Activated naive CD4-positive, alpha-beta T cell treated with anti-CD3 and anti-CD28 coated beads, Interleukin-2, amount 10 ng/mL, durations not matched to agents 7 days and 5 days (primary cell): Measurements from ENCODE around the gene LAPTM4A.

Source experiments
- CTCF ChIA-PET: fragments of 350-600 bp; sonication (Branson Sonifier 250); formaldehyde crosslinking; loops from one replicate; lab custom pipeline; 2021; ENCODE audit warnings: antibody characterized with exemption; lab: Charles Lee
- DNase-seq: peaks from one replicate; pipeline ENCODE4 v3.0.0-alpha.2; 2020
- H3K27ac Mint-ChIP-seq: one replicate; pipeline ENCODE4 v1.8.0; 2021; ENCODE audit warnings: mild to moderate bottlenecking, moderate library complexity, mixed read lengths
- H3K27me3 Mint-ChIP-seq: one replicate; pipeline ENCODE4 v1.8.0; 2021; ENCODE audit warnings: mild to moderate bottlenecking, mixed read lengths
- H3K36me3 Mint-ChIP-seq: one replicate; pipeline ENCODE4 v1.8.0; 2021; ENCODE audit warnings: mixed read lengths
- H3K4me1 Mint-ChIP-seq: one replicate; pipeline ENCODE4 v1.8.0; 2021; ENCODE audit warnings: mixed read lengths
- H3K4me3 Mint-ChIP-seq: one replicate; pipeline ENCODE4 v1.8.0; 2021; ENCODE audit warnings: mild to moderate bottlenecking, moderate library complexity, mixed read lengths
- H3K9me3 Mint-ChIP-seq: one replicate; pipeline ENCODE4 v1.8.0; 2021; ENCODE audit warnings: mixed read lengths

LAPTM4A gene

GRCh38 chr2:20012282-20013125, 38.9 kb downstream of the LAPTM4A start, which contains the start of gene MATN3:
MATN3 (minus strand) TSS chr2:20012668; CDS start chr2:20012631, 37 bp downstream.
- H3K36me3 Mint-ChIP-seq = no peaks in the 10 kb centered on the region
- CTCF ChIA-PET = interaction anchor here (0.9 kb wide), 1 partner anchor 93 kb away, joined by 3 read pairs; no protein-coding TSS in a partner anchor
- H3K27me3 Mint-ChIP-seq = peaks cover 61% of the 10 kb centered on the region
- H3K4me3 Mint-ChIP-seq = peak within 1 kb of the TSS; percentile 55
- DNase-seq = peak; percentile 23
- no peaks in the 10 kb centered on the region for H3K9me3 Mint-ChIP-seq
- H3K4me1 Mint-ChIP-seq = peaks cover 12% of the 10 kb centered on the region
- no peak within 1 kb of the TSS for H3K27ac Mint-ChIP-seq

- Mint-ChIP-seq H3K9me3 (no peaks in the 10 kb centered on the region), H3K4me3 (peak overlapping the region; percentile 6), H3K36me3 (no peaks in the 10 kb centered on the region), H3K4me1 (peaks cover 12% of the 10 kb centered on the region), H3K27ac (no peak overlapping the region), H3K27me3 (peaks cover 63% of the 10 kb centered on the region)
- CTCF ChIA-PET = interaction anchor here (0.9 kb wide), 1 partner anchor 94 kb away, joined by 3 read pairs; no protein-coding TSS in a partner anchor
- DNase-seq = no peak
These were observed 39.5 kb downstream of the LAPTM4A start for GRCh38 chr2:20012032-20012281.

- H3K4me3 Mint-ChIP-seq = peak overlapping the region; percentile 6
- peaks cover 12% of the 10 kb centered on the region for H3K4me1 Mint-ChIP-seq
- no peak for DNase-seq
- no peaks in the 10 kb centered on the region for H3K9me3 Mint-ChIP-seq
- no peaks in the 10 kb centered on the region for H3K36me3 Mint-ChIP-seq
- H3K27ac Mint-ChIP-seq = no peak overlapping the region
- H3K27me3 Mint-ChIP-seq = peaks cover 65% of the 10 kb centered on the region
- CTCF ChIA-PET = interaction anchor here (0.6 to 0.9 kb wide), 2 partner anchors 22 to 94 kb away, joined by 3 read pairs; no protein-coding TSS in a partner anchor
These were observed 40.0 kb downstream of the LAPTM4A start for GRCh38 chr2:20011276-20012031.

GRCh38 chr2:20008703-20009102, 42.7 kb downstream of the LAPTM4A start:
- no peak overlapping the region for H3K4me3 Mint-ChIP-seq
- peaks cover 60% of the 10 kb centered on the region for H3K27me3 Mint-ChIP-seq
- CTCF ChIA-PET = no interaction called here
- H3K36me3 Mint-ChIP-seq = no peaks in the 10 kb centered on the region
- H3K4me1 Mint-ChIP-seq = peaks cover 12% of the 10 kb centered on the region
- DNase-seq = no peak
- H3K9me3 Mint-ChIP-seq = no peaks in the 10 kb centered on the region
- H3K27ac Mint-ChIP-seq = no peak overlapping the region

GRCh38 chr2:20005891-20006470, 45.4 kb downstream of the LAPTM4A start:
- H3K9me3 Mint-ChIP-seq = no peaks in the 10 kb centered on the region
- no peaks in the 10 kb centered on the region for H3K4me1 Mint-ChIP-seq
- no peaks in the 10 kb centered on the region for H3K36me3 Mint-ChIP-seq
- no peak overlapping the region for H3K4me3 Mint-ChIP-seq
- no peak for DNase-seq
- peaks cover 44% of the 10 kb centered on the region for H3K27me3 Mint-ChIP-seq
- CTCF ChIA-PET = no interaction called here
- H3K27ac Mint-ChIP-seq = no peak overlapping the region

GRCh38 chr2:20005067-20005627, 46.3 kb downstream of the LAPTM4A start:
- CTCF ChIA-PET = interaction anchor here (1.0 kb wide), 1 partner anchor 10 kb away, joined by 5 read pairs; no protein-coding TSS in a partner anchor
- no peak for DNase-seq
- Mint-ChIP-seq H3K9me3 (no peaks in the 10 kb centered on the region), H3K4me1 (no peaks in the 10 kb centered on the region), H3K4me3 (no peak overlapping the region), H3K27me3 (peaks cover 36% of the 10 kb centered on the region), H3K36me3 (no peaks in the 10 kb centered on the region), H3K27ac (no peak overlapping the region)

GRCh38 chr2:20001361-20001863, 50.0 kb downstream of the LAPTM4A start:
- H3K4me1 Mint-ChIP-seq = no peaks in the 10 kb centered on the region
- no peak overlapping the region for H3K4me3 Mint-ChIP-seq
- peaks cover 30% of the 10 kb centered on the region for H3K27me3 Mint-ChIP-seq
- no peak for DNase-seq
- no peaks in the 10 kb centered on the region for H3K9me3 Mint-ChIP-seq
- H3K27ac Mint-ChIP-seq = no peak overlapping the region
- CTCF ChIA-PET = interaction anchor here (1.0 to 2.1 kb wide), 2 partner anchors 13 to 15 kb away, joined by 3 to 17 read pairs; no protein-coding TSS in a partner anchor
- H3K36me3 Mint-ChIP-seq = no peaks in the 10 kb centered on the region

- no peak overlapping the region for H3K4me3 Mint-ChIP-seq
- H3K27ac Mint-ChIP-seq = no peak overlapping the region
- DNase-seq = no peak
- H3K27me3 Mint-ChIP-seq = peaks cover 41% of the 10 kb centered on the region
- H3K36me3 Mint-ChIP-seq = no peaks in the 10 kb centered on the region
- no peaks in the 10 kb centered on the region for H3K9me3 Mint-ChIP-seq
- CTCF ChIA-PET = interaction anchor here (0.7 to 0.8 kb wide), 2 partner anchors 38 to 375 kb away, joined by 3 read pairs; no protein-coding TSS in a partner anchor
- H3K4me1 Mint-ChIP-seq = peaks cover 23% of the 10 kb centered on the region
These were observed 57.7 kb downstream of the LAPTM4A start for GRCh38 chr2:19993731-19994130.

GRCh38 chr2:19991895-19992294, 59.5 kb downstream of the LAPTM4A start:
- peaks cover 35% of the 10 kb centered on the region for H3K27me3 Mint-ChIP-seq
- CTCF ChIA-PET = interaction anchor here (0.5 kb wide), 1 partner anchor 15 kb away, joined by 4 read pairs; no protein-coding TSS in a partner anchor
- H3K27ac Mint-ChIP-seq = no peak overlapping the region
- H3K4me1 Mint-ChIP-seq = peaks cover 31% of the 10 kb centered on the region
- no peaks in the 10 kb centered on the region for H3K36me3 Mint-ChIP-seq
- no peaks in the 10 kb centered on the region for H3K9me3 Mint-ChIP-seq
- DNase-seq = no peak
- H3K4me3 Mint-ChIP-seq = no peak overlapping the region

GRCh38 chr2:19990416-19990728, 61.1 kb downstream of the LAPTM4A start:
- Mint-ChIP-seq H3K27me3 (peaks cover 30% of the 10 kb centered on the region), H3K4me1 (peaks cover 31% of the 10 kb centered on the region), H3K4me3 (peak overlapping the region; percentile 81), H3K27ac (no peak overlapping the region), H3K9me3 (no peaks in the 10 kb centered on the region), H3K36me3 (peaks cover 1% of the 10 kb centered on the region)
- DNase-seq = no peak
- CTCF ChIA-PET = interaction anchor here (1.5 kb wide), 1 partner anchor 91 kb away, joined by 3 read pairs; no protein-coding TSS in a partner anchor

GRCh38 chr2:19989667-19990415, 61.6 kb downstream of the LAPTM4A start, which contains the start of gene WDR35:
WDR35 (minus strand) TSS chr2:19990105; CDS start chr2:19990015, 90 bp downstream.
- DNase-seq = peak; percentile 92
- CTCF ChIA-PET = interaction anchor here (1.5 kb wide), 1 partner anchor 90 kb away, joined by 3 read pairs; no protein-coding TSS in a partner anchor
- Mint-ChIP-seq H3K27me3 (peaks cover 30% of the 10 kb centered on the region), H3K4me1 (peaks cover 31% of the 10 kb centered on the region), H3K27ac (peak within 1 kb of the TSS; percentile 64), H3K9me3 (no peaks in the 10 kb centered on the region), H3K36me3 (peaks cover 1% of the 10 kb centered on the region), H3K4me3 (peak within 1 kb of the TSS; percentile 81)

GRCh38 chr2:19989342-19989666, 62.1 kb downstream of the LAPTM4A start:
- Mint-ChIP-seq H3K27ac (peak overlapping the region; percentile 64), H3K4me1 (peaks cover 31% of the 10 kb centered on the region), H3K4me3 (peak overlapping the region; percentile 81), H3K9me3 (no peaks in the 10 kb centered on the region), H3K27me3 (peaks cover 27% of the 10 kb centered on the region), H3K36me3 (peaks cover 1% of the 10 kb centered on the region)
- DNase-seq = no peak
- CTCF ChIA-PET = interaction anchor here (1.5 kb wide), 1 partner anchor 90 kb away, joined by 3 read pairs; no protein-coding TSS in a partner anchor

- Mint-ChIP-seq H3K9me3 (no peaks in the 10 kb centered on the region), H3K27me3 (peaks cover 27% of the 10 kb centered on the region), H3K4me1 (peaks cover 31% of the 10 kb centered on the region), H3K36me3 (peaks cover 1% of the 10 kb centered on the region), H3K27ac (no peak overlapping the region), H3K4me3 (peak overlapping the region; percentile 81)
- CTCF ChIA-PET = no interaction called here
- DNase-seq = no peak
These were observed 62.8 kb downstream of the LAPTM4A start for GRCh38 chr2:19988600-19988999.
